Transverse colon (tissue), 4 donors: Measurements from ENCODE around the gene HRK.

ENCODE experiments used
- EP300 ChIP-seq: sonication (generic); formaldehyde crosslinking; IDR thresholded peaks from one replicate; pipeline ENCODE4 v1.6.1; 2017; ENCODE audit warnings: antibody characterized with exemption, low read depth
- POLR2A ChIP-seq: fragments of 450-650 bp; IDR thresholded peaks from one replicate; pipeline ENCODE4 v1.6.1; 2016; ENCODE audit warnings: antibody characterized with exemption, mild to moderate bottlenecking, moderate library complexity
- POLR2AphosphoS5 ChIP-seq, 3 donors: sonication (generic); formaldehyde crosslinking; IDR thresholded peaks; one replicate each; pipeline ENCODE4 v1.6.1; 2016; ENCODE audit warnings: antibody characterized with exemption in 3 of 3
- TF ChIP-seq, protein P1 (sequence below), 5 experiments: fragments of 200-600 bp in 3 of 5; fragments of 450-650 bp in 2 of 5; sonication (generic) in 3 of 5; IDR thresholded peaks; 1 replicate in 2 of 5; 2 replicates in 3 of 5; pipeline ENCODE4 v1.5.1; 2016 to 2017; ENCODE audit warnings: antibody characterized with exemption in 5 of 5, inconsistent platforms in 3 of 5, mild to moderate bottlenecking in 2 of 5, moderate library complexity in 1 of 5

DNA sequence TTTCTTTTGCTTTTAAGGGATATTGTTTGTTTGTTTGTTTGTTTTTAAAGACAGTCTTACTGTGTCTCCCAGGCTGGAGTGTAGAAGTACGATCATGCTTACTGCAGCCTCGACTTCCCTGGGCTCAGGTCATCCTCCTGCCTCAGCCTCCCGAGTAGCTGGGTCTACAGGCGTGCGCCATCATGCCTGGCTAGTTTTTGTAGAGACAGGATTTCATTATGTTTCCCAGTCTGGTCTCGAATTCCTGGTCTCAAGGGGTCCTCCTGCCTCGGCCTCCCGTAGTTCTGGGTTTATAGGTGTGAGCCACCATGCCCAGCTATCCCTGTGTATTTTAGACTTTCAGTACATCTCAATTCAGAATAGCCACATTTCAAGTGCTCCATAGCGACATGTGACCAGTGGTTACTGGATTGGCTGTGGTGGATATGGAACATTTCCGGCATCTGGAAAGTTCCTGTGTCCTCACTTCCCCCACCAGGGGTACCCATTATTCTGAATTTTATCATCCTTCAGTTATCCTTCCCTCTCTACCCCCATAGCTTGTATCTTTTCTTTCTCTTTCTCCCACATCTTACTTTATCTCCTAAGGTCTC lies 61.1 kb downstream of the HRK start:
- TF ChIP-seq, protein P1, sequence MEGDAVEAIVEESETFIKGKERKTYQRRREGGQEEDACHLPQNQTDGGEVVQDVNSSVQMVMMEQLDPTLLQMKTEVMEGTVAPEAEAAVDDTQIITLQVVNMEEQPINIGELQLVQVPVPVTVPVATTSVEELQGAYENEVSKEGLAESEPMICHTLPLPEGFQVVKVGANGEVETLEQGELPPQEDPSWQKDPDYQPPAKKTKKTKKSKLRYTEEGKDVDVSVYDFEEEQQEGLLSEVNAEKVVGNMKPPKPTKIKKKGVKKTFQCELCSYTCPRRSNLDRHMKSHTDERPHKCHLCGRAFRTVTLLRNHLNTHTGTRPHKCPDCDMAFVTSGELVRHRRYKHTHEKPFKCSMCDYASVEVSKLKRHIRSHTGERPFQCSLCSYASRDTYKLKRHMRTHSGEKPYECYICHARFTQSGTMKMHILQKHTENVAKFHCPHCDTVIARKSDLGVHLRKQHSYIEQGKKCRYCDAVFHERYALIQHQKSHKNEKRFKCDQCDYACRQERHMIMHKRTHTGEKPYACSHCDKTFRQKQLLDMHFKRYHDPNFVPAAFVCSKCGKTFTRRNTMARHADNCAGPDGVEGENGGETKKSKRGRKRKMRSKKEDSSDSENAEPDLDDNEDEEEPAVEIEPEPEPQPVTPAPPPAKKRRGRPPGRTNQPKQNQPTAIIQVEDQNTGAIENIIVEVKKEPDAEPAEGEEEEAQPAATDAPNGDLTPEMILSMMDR (IDR thresholded peaks at IDR 0.05): no peak
- no peak for TF ChIP-seq POLR2AphosphoS5 (IDR thresholded peaks at IDR 0.05)
- TF ChIP-seq POLR2A: no peak
- TF ChIP-seq EP300: no peak
